HEK293T (cell line): ENCODE measurements around the gene EDRF1.

Experiments
- CTCF ChIA-PET: fragments of 350-600 bp; formaldehyde crosslinking; extraction: SDS; loops from one replicate; lab custom pipeline; 2021; ENCODE audit warnings: antibody characterized with exemption, inconsistent platforms; lab: Yijun Ruan, JAX
- POLR2A ChIA-PET: fragments of 350-600 bp; formaldehyde crosslinking; extraction: SDS; loops from one replicate; lab custom pipeline; 2020; ENCODE audit warnings: antibody characterized with exemption, inconsistent platforms; lab: Yijun Ruan, JAX
- DNase-seq: peaks from one replicate; pipeline ENCODE4 v3.0.0; 2012; ENCODE audit warnings: mixed read lengths; ENCODE audit errors: extremely low spot score
- ARNT ChIP-seq: fragments of 450-650 bp; IDR thresholded peaks from 2 replicates; pipeline ENCODE4 v1.6.1; 2017; ENCODE audit warnings: mild to moderate bottlenecking
- BHLHE40 ChIP-seq: fragments of 450-650 bp; IDR thresholded peaks from 2 replicates; pipeline ENCODE4 v1.6.1; 2016; ENCODE audit warnings: mild to moderate bottlenecking, moderate library complexity, borderline replicate concordance
- CTBP1 ChIP-seq: fragments of 450-650 bp; IDR thresholded peaks from 2 replicates; pipeline ENCODE4 v1.6.1; 2016; ENCODE audit warnings: borderline replicate concordance
- ELF4 ChIP-seq: fragments of 450-650 bp; IDR thresholded peaks from 2 replicates; pipeline ENCODE4 v1.6.1; 2017; ENCODE audit warnings: antibody characterized with exemption
- FOXA1 ChIP-seq: fragments of 450-650 bp; IDR thresholded peaks from 2 replicates; pipeline ENCODE4 v1.6.1; 2016; ENCODE audit warnings: mild to moderate bottlenecking
- FOXK2 ChIP-seq: fragments of 450-650 bp; IDR thresholded peaks from 2 replicates; pipeline ENCODE4 v1.6.1; 2016; ENCODE audit warnings: mild to moderate bottlenecking
- FOXM1 ChIP-seq: fragments of 450-650 bp; IDR thresholded peaks from 2 replicates; pipeline ENCODE4 v1.6.1; 2017; ENCODE audit warnings: mild to moderate bottlenecking, borderline replicate concordance
- L3MBTL2 ChIP-seq: fragments of 450-650 bp; conservative IDR thresholded peaks from 2 replicates; pipeline ENCODE4 v1.6.1; 2016; ENCODE audit warnings: mild to moderate bottlenecking
- LEF1 ChIP-seq: fragments of 450-650 bp; IDR thresholded peaks from 2 replicates; pipeline ENCODE4 v1.6.1; 2017; ENCODE audit warnings: mild to moderate bottlenecking, borderline replicate concordance
- NFRKB ChIP-seq: fragments of 450-650 bp; IDR thresholded peaks from 2 replicates; pipeline ENCODE4 v1.6.1; 2016; ENCODE audit warnings: mild to moderate bottlenecking, moderate library complexity
- SP1 ChIP-seq: fragments of 450-650 bp; IDR thresholded peaks from 2 replicates; pipeline ENCODE4 v1.6.1; 2017
- SUZ12 ChIP-seq: fragments of 450-650 bp; IDR thresholded peaks from 2 replicates; pipeline ENCODE4 v1.6.1; 2016; ENCODE audit warnings: mild to moderate bottlenecking
- TARDBP ChIP-seq: fragments of 450-650 bp; IDR thresholded peaks from 2 replicates; pipeline ENCODE4 v1.6.1; 2016
- ZNF384 ChIP-seq: fragments of 450-650 bp; IDR thresholded peaks from 2 replicates; pipeline ENCODE4 v1.6.1; 2016
- TF ChIP-seq, protein P1 (sequence below): fragments of 450-650 bp; IDR thresholded peaks from 2 replicates; pipeline ENCODE4 v1.6.1; 2016

The EDRF1 gene

DNA sequence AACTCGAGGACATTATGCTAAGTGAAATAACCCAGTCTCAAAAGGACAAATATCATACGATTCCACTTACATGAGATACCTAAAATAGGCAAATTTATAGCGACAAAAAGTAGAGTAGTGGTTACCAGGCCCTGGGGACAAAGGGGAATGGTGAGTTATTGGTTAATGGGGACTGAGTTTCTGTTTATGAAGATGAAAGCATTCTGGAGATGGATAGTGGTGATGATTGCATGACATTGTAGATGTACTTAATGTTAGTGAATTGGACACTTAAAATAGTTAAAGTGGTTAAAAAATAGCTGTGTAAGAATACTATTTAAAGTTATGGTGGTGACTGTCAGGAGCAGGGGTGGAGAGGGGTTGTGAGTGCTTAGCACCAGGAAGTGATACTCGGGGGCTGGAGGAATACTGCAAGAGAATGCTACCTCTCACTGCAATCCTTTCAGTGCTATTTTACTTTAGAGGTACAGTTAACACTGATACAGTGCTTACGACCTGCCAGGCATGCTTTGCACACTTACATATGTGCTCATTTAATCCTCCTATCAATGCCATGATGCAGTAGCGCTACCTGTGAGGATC is 19.9 kb upstream of the EDRF1 start:
- POLR2A ChIA-PET, result no interaction called here
- CTCF ChIA-PET, result interaction anchor here (1.0 to 1.6 kb wide), 3 partner anchors 10 to 721 kb away, joined by 3 read pairs; no protein-coding TSS in a partner anchor
- TF ChIP-seq CTBP1 (no peak), SP1 (no peak), L3MBTL2 (no peak), ARNT (no peak), ZNF384 (no peak), ELF4 (no peak), BHLHE40 (no peak), SUZ12 (no peak), FOXK2 (no peak), FOXM1 (no peak)
- no peak for DNase-seq

GRCh38 chr10:125700355-125700911 is 19.1 kb upstream of the EDRF1 start:
- TF ChIP-seq L3MBTL2 (no peak), FOXK2 (no peak)
- ChIA-PET CTCF (interaction anchor here (1.1 to 1.6 kb wide), 2 partner anchors 11 to 68 kb away, joined by 3 read pairs; no protein-coding TSS in a partner anchor), POLR2A (no interaction called here)
- DNase-seq, result no peak

DNA sequence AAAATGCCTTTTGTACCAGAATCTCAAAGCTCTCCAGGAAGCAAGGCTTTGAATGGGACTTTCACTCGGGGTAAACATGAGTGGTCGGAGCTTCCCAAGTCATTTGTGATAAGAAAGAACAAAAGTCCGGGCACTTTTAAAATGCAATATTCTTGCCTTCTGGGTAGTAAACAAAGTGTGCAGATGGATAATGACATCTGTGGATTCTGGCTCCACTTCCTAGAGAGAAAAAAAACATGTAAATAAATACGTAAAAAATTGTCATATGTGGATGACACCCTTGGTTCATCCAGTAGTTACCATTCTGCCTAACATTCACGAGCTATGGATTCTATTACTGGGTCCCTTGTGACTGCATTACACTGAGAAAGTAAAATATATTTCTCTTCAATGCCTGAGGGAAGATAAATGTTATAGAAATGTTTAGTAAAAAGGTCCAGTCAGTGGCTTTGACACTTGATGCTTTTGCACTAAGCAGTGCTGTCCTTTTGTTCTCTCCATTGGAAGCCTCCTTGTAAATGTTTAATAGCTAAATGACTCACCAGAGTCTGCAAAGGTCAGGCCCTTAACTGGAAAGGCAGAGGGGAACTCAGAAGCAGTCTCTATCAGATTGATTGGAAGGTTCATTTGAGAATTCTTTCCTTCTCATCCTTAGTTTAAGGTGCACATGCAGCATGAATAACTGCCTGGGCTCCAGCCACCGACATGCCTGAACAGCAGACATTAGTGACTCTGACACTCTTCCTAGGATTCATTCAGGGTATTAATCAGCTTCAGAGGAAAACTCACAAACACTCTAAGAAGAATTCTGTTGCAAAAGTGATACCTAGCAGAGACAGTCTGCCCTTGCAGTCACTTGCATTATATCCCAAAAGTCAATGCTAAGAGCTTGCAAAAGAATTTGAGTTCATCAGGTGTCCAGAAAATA is 11.7 kb upstream of the EDRF1 start:
- TF ChIP-seq NFRKB (no peak), BHLHE40 (no peak), FOXA1 (0 out of 2 replicates have a peak, but pooled peaks have one; percentile 26), L3MBTL2 (no peak), LEF1 (no peak), SP1 (no peak), ZNF384 (no peak), ARNT (0 out of 2 replicates have a peak, but pooled peaks have one; percentile 19), TARDBP (no peak), CTBP1 (peak; percentile 81)
- TF ChIP-seq, protein P1, sequence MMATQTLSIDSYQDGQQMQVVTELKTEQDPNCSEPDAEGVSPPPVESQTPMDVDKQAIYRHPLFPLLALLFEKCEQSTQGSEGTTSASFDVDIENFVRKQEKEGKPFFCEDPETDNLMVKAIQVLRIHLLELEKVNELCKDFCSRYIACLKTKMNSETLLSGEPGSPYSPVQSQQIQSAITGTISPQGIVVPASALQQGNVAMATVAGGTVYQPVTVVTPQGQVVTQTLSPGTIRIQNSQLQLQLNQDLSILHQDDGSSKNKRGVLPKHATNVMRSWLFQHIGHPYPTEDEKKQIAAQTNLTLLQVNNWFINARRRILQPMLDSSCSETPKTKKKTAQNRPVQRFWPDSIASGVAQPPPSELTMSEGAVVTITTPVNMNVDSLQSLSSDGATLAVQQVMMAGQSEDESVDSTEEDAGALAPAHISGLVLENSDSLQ, result peak; percentile 70; the same call in 1 of the 2 replicates
- POLR2A ChIA-PET, result interaction anchor here (1.0 to 4.3 kb wide), 3 partner anchors 12 to 17 kb away, joined by 6 to 23 read pairs (median 9); partner anchors contain the start of gene EDRF1
- CTCF ChIA-PET, result interaction anchor here (0.7 to 1.2 kb wide), 3 partner anchors 10 to 660 kb away, joined by 3 to 4 read pairs (median 3); no protein-coding TSS in a partner anchor
- DNase-seq, result peak; percentile 70

- ChIA-PET CTCF (no interaction called here), POLR2A (interaction anchor here (4.3 kb wide), 1 partner anchor 10 kb away, joined by 23 read pairs; the partner anchor contains the start of gene EDRF1)
- TF ChIP-seq LEF1, result no peak
- TF ChIP-seq FOXA1, result no peak
- no peak for TF ChIP-seq FOXM1
- TF ChIP-seq CTBP1, result peak; percentile 97
- TF ChIP-seq, protein P1, result peak; percentile 83
- TF ChIP-seq BHLHE40, result no peak
- TF ChIP-seq ARNT, result 0 out of 2 replicates have a peak, but pooled peaks have one; percentile 45
- DNase-seq, result peak; percentile 56
Observed at GRCh38 chr10:125708971-125709503, 10.5 kb upstream of the EDRF1 start.

DNA sequence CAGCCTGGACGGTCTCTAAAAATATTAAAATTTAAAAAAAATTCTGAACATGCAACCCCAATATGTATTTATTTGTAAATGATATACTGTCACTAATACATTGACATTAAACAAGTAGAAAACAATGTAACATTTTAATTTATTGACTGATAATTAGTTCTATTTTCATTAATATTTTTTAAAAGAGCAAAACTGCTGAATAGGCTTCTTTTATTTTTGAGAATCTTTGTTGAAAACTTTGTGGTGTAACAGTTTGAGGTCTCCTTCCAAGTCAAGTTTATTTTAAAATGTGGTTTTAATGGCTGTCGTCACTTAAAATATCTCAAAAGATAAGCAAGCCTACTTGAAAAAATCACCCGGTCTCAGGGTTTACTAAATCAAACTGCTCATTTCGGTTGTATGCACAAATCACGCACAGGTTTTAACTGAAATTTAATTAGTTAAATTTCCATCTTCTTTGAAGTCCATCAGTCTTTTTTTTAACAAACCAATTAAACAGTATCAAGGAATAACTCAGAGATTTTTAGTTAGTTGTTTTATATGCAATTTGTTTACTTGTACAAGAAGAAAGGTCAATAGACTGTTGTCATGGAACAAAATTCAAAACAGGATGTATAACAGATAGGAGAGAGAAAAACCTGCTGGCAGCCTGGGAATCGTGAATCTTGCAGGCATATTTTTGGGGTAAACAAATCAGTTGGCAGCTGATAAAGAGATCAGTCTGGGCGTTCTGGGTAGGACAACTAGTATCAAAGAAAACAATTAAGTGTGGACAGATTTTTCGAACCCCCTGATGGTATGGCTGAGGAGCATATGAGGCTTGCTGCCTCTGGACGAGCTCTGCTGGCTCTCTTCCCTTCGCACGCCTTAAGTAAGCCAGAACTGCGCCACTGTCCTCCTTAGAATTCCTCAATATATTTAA is 9.7 kb upstream of the EDRF1 start:
- ChIA-PET POLR2A (interaction anchor here (0.6 to 4.3 kb wide), 1 partner anchor 10 kb away, joined by 3 to 23 read pairs; the partner anchor contains the start of gene EDRF1), CTCF (interaction anchor here (0.6 kb wide), 1 partner anchor 77 kb away, joined by 9 read pairs; no protein-coding TSS in a partner anchor)
- TF ChIP-seq, protein P1, result peak; percentile 29; the same call in 1 of the 2 replicates
- no peak for TF ChIP-seq FOXM1
- DNase-seq, result no peak
